Choroid plexus epithelial cell (primary cell): ENCODE results near the gene NUP85.
"Not testable (repeated sequence)": the region's sequence is repeated elsewhere in the genome, so short reads cannot be mapped to it uniquely, and the experiment has no call there.

Source experiments
- DNase-seq: peaks from one replicate; pipeline ENCODE4 v3.0.0-alpha.2; 2010; ENCODE audit warnings: low read depth
- H3K4me3 ChIP-seq: 2 replicates; pipeline ENCODE4 v1.5.1; 2011; ENCODE audit warnings: low read depth, mild to moderate bottlenecking, control low read depth, low read length, moderate library complexity
- CTCF ChIP-seq: conservative IDR thresholded peaks from 2 replicates; pipeline ENCODE4 v1.5.1; 2011; ENCODE audit warnings: low read depth, mild to moderate bottlenecking, control low read depth, inconsistent platforms, low read length, moderate library complexity

Gene NUP85

DNA sequence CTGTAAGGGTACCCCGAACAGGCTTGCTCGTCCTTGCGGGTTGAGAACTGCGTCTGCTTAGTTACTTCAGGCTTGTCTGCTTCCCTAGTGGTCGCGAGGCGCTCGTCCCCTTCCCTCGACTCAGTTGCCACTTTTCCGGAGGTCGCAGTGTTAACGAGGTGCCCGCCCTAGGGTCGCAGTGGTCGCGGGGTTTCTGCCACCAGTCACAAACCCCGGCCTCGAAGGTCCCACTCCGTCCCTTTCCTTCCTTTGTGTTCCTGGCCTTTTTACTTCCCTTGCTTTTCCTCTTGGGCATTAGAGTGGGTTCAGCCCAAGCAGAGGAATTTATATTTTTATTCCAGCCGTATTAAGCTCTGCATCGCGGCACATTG is 299 bp downstream of the NUP85 start:
- H3K4me3 ChIP-seq: peak overlapping the region; percentile 70
- DNase-seq: no peak
- peak; percentile 20 for TF ChIP-seq CTCF

GRCh38 chr17:75207050-75207407 is 1.6 kb downstream of the NUP85 start:
- not testable (repeated sequence) for DNase-seq, H3K4me3 ChIP-seq

DNA sequence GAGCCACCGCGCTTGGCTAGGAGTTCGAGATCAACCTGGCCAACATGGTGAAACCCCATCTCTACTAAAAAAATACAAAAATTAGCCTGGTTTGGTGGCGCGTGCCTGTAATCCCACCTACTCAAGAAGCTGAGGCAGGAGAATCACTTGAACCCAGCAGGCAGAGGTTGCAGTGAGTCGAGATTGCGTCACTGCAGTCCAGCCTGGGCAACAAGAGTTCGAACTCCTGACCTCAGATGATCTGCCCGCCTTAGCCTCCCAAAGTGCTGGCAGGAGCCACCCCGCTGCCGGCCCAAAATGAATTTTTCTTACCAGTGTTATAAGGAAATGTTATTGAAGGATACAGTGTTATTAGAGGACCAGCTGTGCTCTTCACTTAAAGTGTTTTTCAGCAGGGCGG is 2.3 kb downstream of the NUP85 start:
- TF ChIP-seq CTCF: no peak
- no peak for DNase-seq
- H3K4me3 ChIP-seq: no peak overlapping the region

GRCh38 chr17:75208161-75208560 is 2.7 kb downstream of the NUP85 start:
- DNase-seq: no peak
- H3K4me3 ChIP-seq: no peak overlapping the region
- no peak for TF ChIP-seq CTCF

GRCh38 chr17:75209061-75209460 is 3.6 kb downstream of the NUP85 start:
- TF ChIP-seq CTCF: no peak
- H3K4me3 ChIP-seq: no peak overlapping the region
- no peak for DNase-seq

DNA sequence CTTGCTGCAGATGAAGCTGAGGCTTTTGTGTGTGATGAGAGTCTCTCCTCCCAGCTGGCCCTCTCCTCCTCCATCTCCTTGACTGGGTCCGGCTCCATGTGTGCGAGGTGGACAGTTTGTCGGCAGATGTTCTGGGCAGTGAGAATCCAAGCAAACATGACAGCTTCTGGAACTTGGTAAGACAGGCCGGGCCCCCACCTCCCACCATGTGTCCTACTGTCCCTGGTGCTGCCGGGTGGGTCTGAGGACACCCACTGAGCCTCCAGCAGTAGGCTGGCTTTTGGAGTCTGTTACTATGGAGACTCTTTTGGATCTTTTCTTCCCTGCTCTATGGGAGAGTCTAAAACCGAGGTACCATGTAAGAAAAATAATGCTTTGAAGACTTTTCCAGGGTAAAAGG is 12.7 kb downstream of the NUP85 start:
- no peak for DNase-seq
- no peak for TF ChIP-seq CTCF
- no peak overlapping the region for H3K4me3 ChIP-seq

DNA sequence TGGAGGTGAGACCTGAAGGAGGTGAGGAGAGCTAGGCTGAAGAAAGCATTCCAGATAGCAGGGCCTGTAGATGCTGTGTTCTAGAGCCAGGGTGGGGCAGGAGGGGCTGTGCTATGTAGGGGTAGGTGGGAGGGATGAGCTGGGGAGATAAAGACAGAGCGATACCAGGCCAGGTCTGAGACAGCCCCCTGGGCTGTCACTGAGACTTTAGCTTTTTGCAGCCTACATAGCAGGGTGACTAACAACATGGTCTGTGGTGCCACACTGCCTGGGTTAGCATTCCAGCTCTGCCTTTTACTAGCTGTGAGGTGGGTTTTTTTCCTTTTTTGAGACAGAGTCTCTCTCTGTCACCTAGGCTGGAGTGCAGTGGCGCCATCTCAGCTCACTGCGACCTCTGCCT is 14.3 kb downstream of the NUP85 start:
- H3K4me3 ChIP-seq: no peak overlapping the region
- TF ChIP-seq CTCF: no peak
- DNase-seq: no peak

- H3K4me3 ChIP-seq: no peak overlapping the region
- DNase-seq: no peak
- no peak for TF ChIP-seq CTCF
Observed at GRCh38 chr17:75225016-75225415, 19.5 kb downstream of the NUP85 start.
